ENCODE results near the gene DNAJC28.

Gene DNAJC28

GRCh38 chr21:33480481-33481103, 10.9 kb downstream of the DNAJC28 start:
- H3K4me3 ChIP-seq (replicated peaks; ENCODE audit: insufficient read depth, low read length), result peak overlapping the region; percentile 65
- no peaks in the 10 kb centered on the region for H3K27me3 ChIP-seq (ENCODE audit: insufficient read depth, poor library complexity, severe bottlenecking)
- no peak for TF ChIP-seq POLR2AphosphoS5 (IDR thresholded peaks at IDR 0.05; ENCODE audit: low read depth)
- no peak for TF ChIP-seq REST (IDR thresholded peaks at IDR 0.05; ENCODE audit: insufficient replicate concordance, low read depth)
- TF ChIP-seq SPI1 (IDR thresholded peaks at IDR 0.05; ENCODE audit: borderline replicate concordance, low read depth), result no peak
- TF ChIP-seq CTCF (IDR thresholded peaks at IDR 0.05; ENCODE audit: insufficient read depth, low read length), result no peak
- TF ChIP-seq GABPA (IDR thresholded peaks at IDR 0.05; ENCODE audit: low read depth), result no peak
- DNase-seq (ENCODE audit: low read depth in 1 of 2, low spot score in 1 of 2), result no peak
- H3K27ac ChIP-seq (replicated peaks), result peak overlapping the region; percentile 92

GRCh38 chr21:33479679-33480480, 11.6 kb downstream of the DNAJC28 start, which contains the start of gene TMEM50B:
TMEM50B (minus strand) TSS chr21:33479974; CDS start chr21:33468885, 11,089 bp downstream.
- TF ChIP-seq POLR2AphosphoS5 (IDR thresholded peaks at IDR 0.05; ENCODE audit: low read depth) (peak; percentile 77), GABPA (IDR thresholded peaks at IDR 0.05; ENCODE audit: low read depth) (peak; percentile 35; the same call in 1 of the 2 replicates), SPI1 (IDR thresholded peaks at IDR 0.05; ENCODE audit: borderline replicate concordance, low read depth) (peak; percentile 33; the same call in 1 of the 2 replicates), CTCF (IDR thresholded peaks at IDR 0.05; ENCODE audit: insufficient read depth, low read length) (peak; percentile 2), REST (IDR thresholded peaks at IDR 0.05; ENCODE audit: insufficient replicate concordance, low read depth) (peak; percentile 49)
- peak; percentile 93 to 95 for DNase-seq (ENCODE audit: low read depth in 1 of 2, low spot score in 1 of 2)
- H3K4me3 ChIP-seq (replicated peaks; ENCODE audit: insufficient read depth, low read length), result peak within 1 kb of the TSS; percentile 80
- H3K27me3 ChIP-seq (ENCODE audit: insufficient read depth, poor library complexity, severe bottlenecking), result no peaks in the 10 kb centered on the region
- H3K27ac ChIP-seq (replicated peaks), result peak within 1 kb of the TSS; percentile 92

GRCh38 chr21:33478935-33479678, 12.4 kb downstream of the DNAJC28 start:
- DNase-seq (ENCODE audit: low read depth in 1 of 2, low spot score in 1 of 2), result peak; percentile 27 to 34
- peak overlapping the region; percentile 92 for H3K27ac ChIP-seq (replicated peaks)
- TF ChIP-seq SPI1 (IDR thresholded peaks at IDR 0.05; ENCODE audit: borderline replicate concordance, low read depth) (no peak), REST (IDR thresholded peaks at IDR 0.05; ENCODE audit: insufficient replicate concordance, low read depth) (no peak), POLR2AphosphoS5 (IDR thresholded peaks at IDR 0.05; ENCODE audit: low read depth) (no peak; the same call in 1 of the 2 replicates), CTCF (IDR thresholded peaks at IDR 0.05; ENCODE audit: insufficient read depth, low read length) (no peak), GABPA (IDR thresholded peaks at IDR 0.05; ENCODE audit: low read depth) (no peak)
- no peaks in the 10 kb centered on the region for H3K27me3 ChIP-seq (ENCODE audit: insufficient read depth, poor library complexity, severe bottlenecking)
- H3K4me3 ChIP-seq (replicated peaks; ENCODE audit: insufficient read depth, low read length), result peak overlapping the region; percentile 80
